ENCODE data around the gene ARHGEF5.
"Not testable (repeated sequence)": the region's sequence is repeated elsewhere in the genome, so short reads cannot be mapped to it uniquely, and the experiment has no call there.

DNA sequence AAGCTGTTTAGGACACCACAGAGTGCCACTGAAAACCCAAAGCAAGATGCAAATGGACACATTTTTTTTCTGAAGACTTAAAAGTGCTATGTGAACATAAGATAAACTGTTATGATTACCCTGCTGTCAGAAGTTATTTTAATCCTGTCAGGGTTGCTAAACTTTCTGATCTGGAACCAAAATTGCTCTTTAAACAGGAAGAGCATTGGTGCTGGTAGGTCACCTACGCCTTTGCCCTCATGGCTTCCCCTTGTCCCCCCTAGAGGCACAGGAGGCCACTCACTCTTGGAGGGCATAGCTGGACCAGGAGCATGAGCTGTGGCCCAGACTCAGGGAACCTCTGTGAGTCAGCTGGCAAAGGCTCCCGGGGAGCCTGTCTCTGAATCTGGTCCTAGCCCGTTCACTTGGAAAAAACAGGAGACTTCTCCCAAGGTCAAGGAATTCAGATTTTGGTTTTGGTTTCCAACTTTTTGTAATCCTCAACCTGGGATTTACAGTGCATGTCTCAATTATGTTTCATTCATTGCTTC, 33.5 kb upstream of the ARHGEF5 start:
- not testable (repeated sequence) for TF ChIP-seq POLR2A (IDR thresholded peaks at IDR 0.05; ENCODE audit: low read length); GATA1 (IDR thresholded peaks at IDR 0.05; ENCODE audit: low read depth, low read length)

Data from erythroblast (primary cell).